ENCODE results near the gene PLA2G4E.

The PLA2G4E gene

DNA sequence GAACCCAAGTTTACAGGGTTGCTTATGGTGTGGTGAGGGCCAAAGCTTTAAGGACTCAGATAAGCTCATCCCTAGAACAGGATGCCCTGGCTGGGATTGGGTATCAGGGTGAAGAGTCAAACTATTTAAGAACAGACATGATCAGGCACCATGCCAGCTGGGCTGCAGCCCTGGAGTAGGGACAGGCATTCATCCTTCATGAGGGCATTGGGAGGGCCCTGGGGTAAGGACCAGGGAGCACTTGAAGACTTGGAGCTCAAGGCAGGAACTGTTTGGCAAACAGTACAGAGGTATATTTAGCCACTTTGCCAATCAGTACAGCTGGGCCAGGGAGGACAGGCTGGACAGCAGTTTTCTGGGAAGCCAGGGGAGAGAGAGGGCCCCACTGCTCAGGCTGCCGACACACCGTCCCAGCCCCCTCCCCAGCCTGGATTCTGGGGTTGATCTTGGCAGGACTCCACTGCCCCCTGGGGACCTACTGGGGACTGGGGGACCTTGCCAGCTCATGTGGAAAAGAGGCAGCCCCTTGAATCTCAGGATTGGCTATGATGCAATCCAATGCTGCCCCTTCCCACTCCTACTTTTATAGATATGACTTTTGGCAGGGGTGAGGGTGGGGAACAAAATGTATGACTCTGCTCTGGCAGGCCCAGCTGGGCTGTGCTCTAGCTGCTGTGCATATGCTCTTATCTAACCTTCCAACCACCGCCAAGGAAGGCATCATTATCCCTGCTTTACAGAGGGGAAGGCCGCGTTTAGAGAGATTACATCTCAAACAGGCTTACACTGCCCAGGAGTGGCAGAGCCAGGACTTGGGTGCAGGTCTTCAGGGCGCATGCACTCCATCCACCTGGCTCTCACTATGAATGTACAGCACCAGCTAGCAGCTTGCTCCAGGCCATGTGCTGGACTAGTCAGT is 2.3 kb downstream of the PLA2G4E start:
- DNase-seq (ENCODE audit: low spot score) = no peak

DNA sequence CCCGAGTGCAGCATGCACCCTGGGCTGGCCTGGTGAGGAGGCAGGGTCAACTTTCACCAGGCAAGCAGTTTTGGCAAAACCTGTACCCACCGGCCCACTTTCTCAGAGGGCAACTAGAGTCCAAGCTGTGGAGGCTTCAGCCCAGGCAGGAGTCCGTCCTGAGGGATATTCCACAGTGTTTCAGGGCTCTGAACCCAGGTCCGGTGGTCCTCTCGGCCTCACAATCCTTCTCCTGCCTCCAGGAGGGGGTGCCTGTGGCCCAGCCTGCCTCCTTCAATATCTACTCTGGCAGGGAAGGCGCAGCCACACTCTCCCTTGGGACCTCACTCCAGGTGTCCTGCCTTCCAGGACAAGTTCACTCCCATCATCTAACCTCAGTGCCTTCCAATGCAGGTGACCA is 3.9 kb downstream of the PLA2G4E start:
- no peak for DNase-seq (ENCODE audit: low spot score)

DNA sequence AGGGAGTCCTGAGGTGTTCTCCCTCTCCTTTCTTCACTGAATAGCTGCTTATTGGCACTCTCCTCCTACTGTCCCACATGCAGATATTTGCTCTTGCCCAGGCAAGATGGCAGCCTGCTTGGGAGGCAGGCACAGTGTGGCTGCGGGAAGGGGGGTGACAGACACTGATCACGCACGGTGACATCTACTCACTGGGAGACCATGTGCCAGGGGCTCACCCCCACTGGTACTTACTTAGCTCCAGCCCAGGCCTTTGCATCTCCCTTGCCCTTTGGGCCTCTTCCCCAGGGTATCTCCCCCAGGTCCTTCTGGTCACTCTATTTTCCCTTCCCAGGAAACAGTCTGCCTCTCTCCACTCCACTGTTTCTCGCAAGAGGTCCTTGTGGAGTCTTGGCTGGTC is 6.4 kb downstream of the PLA2G4E start:
- DNase-seq (ENCODE audit: low spot score) = no peak

DNA sequence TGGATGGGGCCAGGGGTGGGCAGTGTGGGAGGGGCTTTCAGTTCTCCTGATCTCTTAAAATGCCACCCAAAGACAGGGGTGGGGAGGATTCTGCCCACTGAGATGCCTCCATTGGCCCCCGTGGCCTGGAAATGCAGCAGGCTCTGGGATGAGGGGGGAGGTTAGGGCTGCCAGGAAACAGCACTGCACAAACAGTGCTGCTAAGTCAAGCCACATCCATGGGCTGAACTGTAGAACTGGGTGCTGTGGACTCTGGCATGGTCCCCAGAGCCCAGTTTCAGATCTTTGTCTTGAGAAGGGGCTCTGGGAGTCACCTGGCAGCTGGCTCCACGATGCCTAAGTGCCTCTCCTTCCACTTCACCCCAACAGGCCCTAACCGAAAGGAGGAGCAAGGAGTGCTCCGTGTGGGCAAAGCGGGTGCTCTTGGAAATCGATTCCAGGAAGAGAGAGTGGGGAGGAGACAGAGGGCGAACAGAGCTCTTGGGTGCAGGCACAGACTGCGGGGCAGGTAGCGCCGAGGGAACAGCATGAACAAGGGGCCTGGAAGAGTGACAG is 7.8 kb downstream of the PLA2G4E start:
- DNase-seq (ENCODE audit: low spot score) = no peak

DNA sequence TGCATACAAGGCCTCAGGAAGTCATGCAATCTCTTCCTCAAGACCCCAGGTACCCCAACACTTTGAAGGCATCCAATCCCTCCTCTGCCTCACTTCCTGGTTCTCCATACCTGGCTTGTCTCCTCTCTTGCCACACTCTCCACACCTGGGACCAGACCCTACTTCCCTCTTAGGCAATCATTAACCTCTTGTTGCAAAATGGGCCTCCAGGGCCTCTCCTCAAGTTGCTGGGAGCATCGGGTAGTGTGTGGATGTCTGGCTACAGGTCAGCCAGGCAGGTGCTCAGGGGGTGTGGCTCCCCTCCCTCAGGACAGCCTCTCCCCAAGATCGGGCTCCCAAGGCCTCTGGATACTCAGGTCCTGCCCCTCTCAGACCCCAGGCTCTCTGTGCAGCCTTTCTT is 8.6 kb downstream of the PLA2G4E start:
- DNase-seq (ENCODE audit: low spot score) = no peak

DNA sequence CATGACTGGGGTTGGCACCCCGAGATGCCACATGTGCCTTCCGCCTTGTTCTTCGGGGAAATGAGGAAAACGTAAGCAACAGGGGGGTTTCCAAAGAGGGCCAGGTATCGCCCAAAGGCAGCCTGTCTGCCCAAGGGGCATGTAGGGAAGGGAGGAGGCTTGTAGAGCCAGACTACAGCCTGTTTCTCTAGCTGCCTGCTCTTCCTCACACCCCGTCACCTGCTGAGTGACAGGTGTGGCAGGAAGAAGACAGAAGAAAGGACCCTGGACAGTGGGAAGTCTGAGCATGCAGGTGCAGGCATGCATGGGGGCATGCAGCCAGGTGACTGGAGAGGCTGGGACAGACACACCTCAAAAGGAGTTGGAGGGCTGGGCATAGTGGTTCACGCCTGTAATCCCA is 9.8 kb downstream of the PLA2G4E start:
- no peak for DNase-seq (ENCODE audit: low spot score)

DNA sequence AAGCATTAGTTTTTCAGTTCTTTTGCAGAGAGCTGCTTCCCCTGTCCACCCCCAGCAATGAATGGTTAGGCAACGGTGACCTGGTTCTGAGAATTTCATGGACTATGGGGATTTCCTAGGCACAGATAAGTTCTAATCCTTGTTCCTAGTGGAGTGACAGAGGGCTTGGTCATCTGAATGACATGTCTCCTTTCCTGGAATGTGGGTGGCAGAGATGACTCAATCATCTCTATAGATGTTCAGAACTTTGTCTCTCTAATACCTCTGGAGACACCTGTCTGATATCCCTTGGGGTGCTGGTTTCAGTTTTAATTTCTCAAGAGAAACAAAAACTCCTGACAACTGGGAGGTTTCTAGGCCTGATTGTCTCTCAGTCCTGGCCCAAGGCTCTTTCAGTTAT is 10.4 kb downstream of the PLA2G4E start:
- no peak for DNase-seq (ENCODE audit: low spot score)

DNA sequence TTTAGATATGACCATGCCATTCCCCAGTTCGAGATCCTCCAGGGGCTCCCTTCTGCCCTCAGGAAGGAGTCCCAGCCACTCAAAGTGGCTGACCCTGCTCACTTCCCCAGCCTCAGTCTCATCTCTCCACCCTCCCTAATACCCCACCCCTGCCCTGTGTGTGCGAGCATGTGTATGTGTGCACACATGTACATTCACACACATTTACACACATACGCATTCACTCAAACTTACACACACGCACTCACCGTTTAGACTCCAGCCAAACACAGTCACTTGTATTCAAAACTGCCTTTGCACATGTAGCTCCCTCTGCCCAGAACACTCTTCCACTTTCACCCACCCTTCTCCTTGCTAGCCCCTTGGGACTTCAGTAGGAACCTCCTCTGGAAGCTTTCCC is 11.4 kb downstream of the PLA2G4E start:
- no peak for DNase-seq (ENCODE audit: low spot score)

DNA sequence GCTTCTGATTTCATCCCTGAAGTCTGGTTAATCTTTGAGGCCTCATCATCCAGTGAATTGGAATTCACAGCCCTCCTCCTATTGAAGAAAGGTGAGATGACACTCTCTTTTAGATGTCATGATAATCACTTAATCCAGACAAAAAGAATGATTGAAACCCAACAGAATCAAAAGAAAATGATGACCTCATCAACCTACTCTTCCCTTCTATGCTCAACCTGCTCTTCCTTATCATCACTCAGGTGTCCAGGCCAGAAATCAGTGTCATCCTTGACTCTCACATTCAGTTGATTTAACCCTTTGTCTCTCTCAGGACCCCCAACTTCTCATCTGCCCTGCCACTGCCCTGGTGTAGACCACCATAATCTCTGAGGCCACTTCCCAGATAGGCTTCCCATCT is 11.8 kb downstream of the PLA2G4E start:
- DNase-seq (ENCODE audit: low spot score) = no peak

DNA sequence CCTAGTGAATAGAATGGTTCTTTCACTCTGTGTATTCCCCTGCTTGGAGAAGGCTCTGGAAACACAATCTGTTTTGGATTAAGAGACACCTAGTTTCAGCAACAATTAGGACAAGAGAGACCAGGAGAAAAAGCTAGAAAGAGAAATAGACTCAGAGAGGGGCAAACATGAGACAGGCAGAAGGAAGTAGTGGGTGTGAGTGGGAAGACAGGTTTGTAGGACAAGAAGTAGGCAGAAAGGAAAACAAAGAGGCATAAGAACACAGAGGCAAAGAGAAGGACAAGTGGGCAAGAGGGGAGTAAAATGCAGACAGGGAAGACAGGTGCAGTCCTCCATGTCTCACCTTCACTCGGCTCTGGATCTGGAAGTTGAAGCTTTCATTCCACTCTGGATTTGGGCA is 13.5 kb downstream of the PLA2G4E start:
- DNase-seq (ENCODE audit: low spot score) = no peak

DNA sequence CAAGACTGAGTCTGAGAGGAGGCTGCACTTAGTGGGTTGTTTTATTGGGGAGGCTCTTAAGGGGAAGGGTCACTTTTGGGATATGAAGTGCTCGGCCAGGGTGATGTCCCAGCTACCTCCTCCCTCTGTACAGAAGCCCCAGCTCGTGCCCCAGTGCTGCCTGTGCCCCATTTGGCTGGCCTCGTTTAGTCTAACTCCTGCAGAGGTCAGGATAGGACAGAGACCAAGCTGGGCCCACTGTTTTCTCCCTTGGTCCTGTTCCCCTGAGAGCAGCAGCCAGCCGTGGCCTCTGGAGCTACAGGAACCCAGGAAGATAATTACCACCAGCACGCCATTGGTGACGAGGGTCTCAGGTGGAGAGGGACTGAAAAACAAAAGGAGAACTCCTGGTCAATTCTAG is 18.5 kb downstream of the PLA2G4E start:
- DNase-seq (ENCODE audit: low spot score) = no peak

DNA sequence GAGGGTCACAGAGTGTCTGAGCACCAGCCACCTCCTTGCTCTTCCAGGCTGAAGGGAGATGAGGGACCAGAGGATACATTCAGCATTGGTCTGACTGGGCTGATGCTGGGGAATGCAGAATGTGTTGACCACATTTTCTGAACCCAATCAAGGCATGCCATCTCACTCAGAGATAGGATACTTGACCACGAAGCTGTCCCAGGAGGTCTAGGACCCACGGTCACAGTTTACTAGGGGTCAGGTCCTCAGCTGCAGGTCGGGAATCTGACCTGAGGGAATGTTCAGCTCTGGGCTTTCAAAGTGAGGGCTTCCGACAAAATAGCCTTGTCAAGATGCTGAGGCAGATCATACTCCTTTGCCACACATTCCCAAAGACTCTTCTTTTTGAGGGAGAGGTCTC is 19.6 kb downstream of the PLA2G4E start:
- DNase-seq (ENCODE audit: low spot score) = no peak

DNA sequence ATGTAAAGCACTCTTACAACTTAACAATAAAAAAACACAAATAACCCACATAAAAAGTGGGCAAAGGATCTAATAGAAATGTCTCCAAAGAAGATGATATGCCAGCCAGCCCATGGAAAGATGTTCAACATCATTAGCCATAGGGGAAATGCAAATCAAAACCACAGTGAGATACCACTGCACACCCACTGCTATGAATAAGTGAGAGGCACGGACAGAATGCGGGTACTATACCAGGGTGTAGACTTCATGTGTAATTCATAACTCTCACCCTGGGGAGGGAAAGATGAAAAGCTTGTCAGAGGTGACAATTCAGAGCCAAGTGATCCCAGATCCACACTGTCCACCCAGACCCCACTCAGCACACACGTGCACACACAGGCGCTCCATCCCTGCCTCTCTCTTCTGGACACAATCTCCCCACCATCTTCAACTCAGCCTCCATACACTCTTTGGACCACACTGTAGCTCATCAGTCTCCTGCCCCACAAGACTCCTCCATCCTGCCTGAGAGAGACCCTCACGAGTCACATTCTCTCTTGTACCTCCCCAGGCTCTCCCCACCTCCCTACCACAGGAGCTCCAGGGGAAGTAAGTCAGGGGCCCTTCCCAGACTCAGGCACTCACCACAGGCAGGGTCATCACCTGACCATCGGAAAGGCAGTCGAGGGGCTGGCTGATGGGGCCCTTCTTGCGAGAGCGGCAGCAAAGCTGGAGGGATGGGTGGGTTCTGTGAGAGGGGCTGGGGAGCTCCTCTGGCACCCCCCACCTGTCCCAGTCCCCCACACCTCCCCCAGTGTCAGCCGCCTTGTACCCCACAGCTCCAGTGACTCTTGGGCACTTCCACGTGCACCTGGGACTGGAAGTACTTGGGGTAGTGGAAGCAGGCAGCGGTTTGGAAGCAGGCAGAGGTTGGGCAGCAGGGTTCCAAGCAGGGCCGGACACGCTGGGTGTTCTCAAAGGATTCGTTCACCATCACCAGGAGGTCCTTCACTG is 21.3 kb downstream of the PLA2G4E start:
- DNase-seq (ENCODE audit: low spot score) = no peak

DNA sequence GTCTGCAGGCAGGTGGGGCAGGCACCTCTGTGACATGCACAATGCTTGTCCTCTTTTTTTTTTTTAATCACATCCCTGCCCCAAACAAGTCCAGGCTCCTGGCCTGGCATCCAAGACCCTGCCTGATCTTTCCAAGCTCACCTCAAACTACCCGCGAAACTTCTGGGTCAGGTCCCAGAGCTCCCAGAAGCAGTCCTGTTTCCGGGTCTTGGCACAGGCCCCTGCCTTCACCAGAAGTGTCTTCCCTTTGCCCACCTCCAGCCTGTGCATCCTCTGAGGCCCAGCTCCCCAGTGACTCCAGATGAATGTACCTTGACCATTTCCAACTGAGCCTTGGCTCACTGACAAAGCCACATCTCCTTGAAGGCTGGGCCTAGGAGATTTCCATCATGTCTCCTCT is 23.0 kb downstream of the PLA2G4E start:
- DNase-seq (ENCODE audit: low spot score) = no peak

DNA sequence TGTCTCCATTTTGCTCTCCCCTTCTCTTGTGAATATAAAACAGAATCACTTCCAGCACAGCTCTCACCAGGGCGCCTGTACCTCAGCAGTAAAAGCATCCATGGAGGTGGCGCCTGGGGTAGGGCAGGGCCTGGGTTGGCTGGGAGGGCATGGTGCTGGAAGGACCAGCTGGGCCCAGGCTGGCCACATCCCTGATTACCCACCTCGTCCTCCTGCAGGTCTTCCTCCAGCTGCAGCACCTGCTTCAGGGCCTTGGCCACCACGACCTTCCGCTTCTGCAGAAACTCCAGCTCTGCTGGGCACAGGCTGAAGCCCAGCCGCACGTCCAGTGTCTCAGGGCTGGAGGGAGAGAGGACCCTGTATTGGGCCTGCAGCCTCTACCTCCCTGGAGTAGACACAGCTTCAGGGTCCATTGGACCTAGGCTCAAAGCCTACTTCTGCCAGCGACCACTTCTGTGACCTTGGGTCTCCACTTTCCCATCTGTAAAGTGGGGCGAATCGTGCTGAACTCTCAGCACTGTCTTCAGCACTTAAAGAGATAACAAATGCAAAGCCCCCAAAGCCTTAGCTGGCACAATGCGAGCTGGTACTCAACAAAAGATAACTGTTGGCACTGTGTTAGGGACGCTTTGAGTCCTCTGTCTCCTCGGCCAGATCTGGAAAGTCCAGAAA is 23.8 kb downstream of the PLA2G4E start:
- no peak for DNase-seq (ENCODE audit: low spot score)

DNA sequence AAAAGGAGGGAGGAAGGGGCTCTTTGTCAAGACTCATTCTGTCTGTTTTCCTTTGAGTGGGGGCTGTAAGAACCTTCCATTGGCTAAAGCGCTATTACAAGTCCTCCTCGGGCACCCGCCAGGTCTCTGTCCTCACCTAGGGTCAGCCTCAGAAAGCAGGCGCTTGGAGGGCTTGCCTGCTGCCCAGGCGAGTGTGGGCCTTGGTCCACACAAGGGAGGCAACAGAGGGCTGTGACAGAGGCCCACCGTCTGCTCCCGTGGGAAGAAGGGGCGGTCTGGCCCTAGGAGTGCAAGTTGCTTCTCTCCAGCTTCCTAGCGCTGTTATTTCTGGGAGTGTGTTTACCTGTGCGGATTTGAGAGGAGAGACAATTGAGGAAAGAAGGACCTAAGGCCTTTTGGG is 24.5 kb downstream of the PLA2G4E start:
- DNase-seq (ENCODE audit: low spot score) = no peak

DNA sequence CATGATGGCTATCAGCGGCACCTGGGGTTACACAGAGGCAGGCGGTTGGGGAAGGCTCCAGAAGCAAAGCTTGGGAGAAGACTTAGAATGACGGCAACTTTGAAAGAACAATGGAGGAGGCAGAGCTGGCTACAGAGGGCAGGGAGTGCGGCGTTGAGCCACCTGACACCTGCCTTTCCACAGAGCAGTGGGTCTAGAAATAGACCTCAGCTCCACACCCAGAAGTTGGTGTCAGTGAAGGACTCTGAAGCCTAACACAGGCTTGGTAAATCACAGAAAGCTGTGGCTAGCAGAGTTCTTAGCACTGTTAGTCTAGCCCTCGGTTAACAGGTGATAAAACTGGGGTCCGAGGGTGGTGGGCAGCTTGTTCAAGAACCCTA is 25.4 kb downstream of the PLA2G4E start:
- DNase-seq (ENCODE audit: low spot score) = no peak

DNA sequence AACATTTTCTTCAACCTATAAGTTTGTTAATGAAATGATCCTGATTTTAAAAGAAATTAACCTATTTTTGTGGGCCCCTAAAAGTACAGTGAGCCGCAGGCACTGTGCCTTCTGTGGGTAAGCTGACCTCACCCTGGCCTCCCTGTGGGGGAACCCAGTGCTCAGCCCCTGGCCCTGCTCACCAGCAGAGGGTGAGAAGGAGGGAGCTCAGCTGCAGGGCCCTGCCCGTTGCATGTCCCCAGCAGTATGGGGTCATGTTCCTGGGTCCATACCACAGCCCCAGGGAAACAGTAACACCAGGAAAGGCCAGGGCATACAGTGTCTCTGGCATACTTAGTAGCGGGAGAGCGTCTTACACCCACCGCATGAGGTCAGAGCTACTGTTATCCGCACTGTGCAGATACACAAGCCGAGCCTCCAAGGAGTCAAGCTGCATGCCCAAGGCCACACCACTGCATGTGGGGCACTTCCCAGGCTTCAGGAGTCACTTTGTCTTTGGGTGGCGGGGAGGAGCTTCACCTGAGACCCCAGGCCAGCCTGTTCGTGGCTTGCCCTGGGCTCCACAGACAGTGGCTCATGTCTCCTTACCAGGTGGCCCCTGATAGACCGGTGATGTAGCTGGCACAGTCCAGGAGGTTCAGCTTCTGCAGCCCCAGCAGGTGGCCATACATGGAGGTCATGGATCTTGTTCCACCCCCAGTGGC is 25.9 kb downstream of the PLA2G4E start:
- no peak for DNase-seq (ENCODE audit: low spot score)

DNA sequence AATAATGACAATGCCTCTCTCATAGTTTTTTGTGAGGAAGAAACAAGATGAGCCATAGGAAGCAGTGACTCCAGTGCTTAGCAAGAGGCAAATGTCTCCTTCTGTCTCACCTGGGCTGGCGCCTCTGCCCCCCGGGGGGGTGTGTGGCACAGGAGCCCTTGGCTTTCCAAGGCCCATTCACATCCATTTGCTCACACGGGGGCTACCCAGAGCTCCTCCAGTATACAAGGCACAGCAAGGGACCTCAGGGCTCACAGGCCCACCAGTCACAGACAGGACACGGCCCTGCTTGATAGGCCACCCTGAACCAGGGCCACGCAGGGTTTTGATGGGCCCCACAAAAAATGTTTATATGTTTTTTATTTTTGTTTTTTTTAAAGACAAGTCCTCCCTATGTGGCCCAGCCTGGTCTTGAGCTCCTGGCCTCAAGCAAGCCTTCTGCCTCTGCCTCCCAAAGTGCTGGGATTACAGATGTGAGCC is 26.6 kb downstream of the PLA2G4E start:
- DNase-seq (ENCODE audit: low spot score) = no peak

DNA sequence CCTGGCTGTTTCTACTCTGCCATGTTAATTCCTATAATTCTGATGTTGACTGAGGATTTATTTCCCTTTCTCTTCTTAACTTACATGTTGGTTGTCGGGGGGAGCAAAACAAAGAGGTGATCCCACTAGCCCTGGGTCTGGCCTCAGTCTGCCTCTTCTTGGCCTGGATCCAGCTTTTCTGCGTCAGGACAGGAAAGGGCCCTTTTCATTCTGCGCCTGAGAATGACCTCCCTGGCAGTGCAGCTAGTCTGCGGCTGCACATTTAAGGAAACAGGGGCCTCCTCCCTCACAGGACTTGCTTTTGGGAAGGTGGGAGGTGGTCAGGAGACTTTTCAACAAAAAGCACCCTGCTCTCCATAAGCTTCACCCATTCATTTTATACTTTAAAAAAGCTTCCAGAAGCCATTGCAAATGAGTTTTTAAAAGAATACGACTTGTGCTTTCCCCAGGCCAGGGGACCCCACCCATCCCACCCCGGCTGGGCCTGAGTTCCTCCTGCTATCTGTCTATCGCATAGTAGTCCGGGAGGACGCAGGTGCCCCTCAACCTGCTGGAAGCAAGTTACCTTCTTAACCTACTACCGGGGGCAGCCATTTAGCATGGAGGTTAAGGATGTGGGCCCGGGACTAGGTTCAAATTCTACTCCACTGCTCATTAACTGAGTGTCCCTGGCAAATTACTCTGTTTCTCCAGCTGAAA is 27.2 kb downstream of the PLA2G4E start:
- DNase-seq (ENCODE audit: low spot score) = no peak

DNA sequence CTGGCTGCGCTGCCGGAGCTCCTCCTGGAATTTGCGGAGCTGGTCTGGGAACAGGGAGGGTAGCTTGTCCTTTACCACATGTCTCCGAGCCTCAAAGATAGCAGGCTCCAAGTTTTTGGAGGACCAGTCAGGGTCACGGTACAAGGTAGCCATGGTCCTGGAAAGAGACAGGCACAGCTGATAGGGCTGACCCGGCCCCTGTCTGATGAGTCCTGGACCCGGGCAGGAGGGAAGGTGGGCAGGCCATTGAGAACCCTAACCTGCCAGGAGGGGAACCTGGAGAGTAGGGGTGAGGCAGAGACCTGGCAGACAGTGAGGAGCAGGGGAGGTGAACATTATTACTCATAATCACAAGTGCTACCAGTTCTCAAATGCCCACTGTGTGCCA is 28.0 kb downstream of the PLA2G4E start:
- DNase-seq (ENCODE audit: low spot score) = no peak

Data from CD4-positive, alpha-beta T cell treated with Interleukin-15 for 4 hours (primary cell).